ENCODE results near the gene ZNF232. TPM values are rescaled to one million over a fixed set of nuclear protein-coding genes. Genes with fewer than 3 reads are reported as not detected.

Gene ZNF232
- total and polyA plus RNA-seq, 2 of the 13 experiments (the other 11 are each of a cell fraction or from before 2014, with no cell fraction given) = 7.8 to 28.7 TPM

DNA sequence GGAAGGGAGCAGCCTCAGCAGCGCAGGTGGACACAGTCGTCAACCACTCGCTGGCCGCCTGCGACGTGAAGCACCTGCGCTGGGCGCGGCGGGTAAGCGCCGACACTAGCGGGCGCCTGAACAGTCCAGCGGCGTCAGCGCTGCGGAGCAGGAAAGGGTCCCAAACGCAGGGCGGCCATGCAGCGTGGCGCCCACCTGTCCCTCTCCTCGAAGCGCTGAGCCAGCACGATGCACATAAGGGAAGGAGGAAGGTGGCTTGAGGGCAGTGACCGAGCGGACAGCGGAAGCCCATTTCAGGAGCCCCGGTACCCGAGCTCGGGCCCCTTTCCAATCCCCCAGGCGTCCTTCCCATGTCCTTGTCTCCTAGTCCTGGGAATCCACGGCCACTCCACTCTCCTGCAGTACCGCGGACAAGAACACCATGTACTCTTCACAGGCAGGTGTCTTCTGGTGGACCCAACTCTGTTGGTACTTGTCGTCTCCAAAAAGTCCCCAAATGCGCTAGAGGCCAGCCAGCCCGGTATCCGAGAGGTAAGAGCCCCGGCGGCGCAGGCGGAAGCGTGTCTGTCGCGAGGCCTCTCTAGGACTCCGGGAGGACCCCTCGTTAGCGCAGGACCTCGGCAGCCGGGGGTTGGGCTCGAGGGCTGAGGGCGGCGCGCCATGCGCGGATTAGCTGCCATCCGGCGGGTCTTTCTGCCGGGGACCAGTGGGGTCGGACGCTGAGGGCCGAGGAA, 14.4 kb downstream of the ZNF232 start:
- no peak overlapping the region for H3K4me2 ChIP-seq (ENCODE audit: low read depth, low read length)
- H3K4me3 ChIP-seq (replicated peaks in 1 of 3; ENCODE audit: insufficient read depth in 1 of 3, low read depth in 2 of 3, low read length in 3 of 3) = no peak overlapping the region
- H2AFZ ChIP-seq (ENCODE audit: low read length) = no peak overlapping the region
- peaks cover 44% of the 10 kb centered on the region for H3K9me3 ChIP-seq (ENCODE audit: low read length)
- peaks cover 0 to 1% of the 10 kb centered on the region in 2 experiments; a peak in 2 of 5 replicates for H3K27me3 ChIP-seq (ENCODE audit: control insufficient read depth in 1 of 2, insufficient read depth in 2 of 2, low read length in 2 of 2)
- no peaks in the 10 kb centered on the region for H3K36me3 ChIP-seq (replicated peaks in 1 of 2; ENCODE audit: control insufficient read depth in 1 of 2, insufficient read depth in 2 of 2, low read length in 2 of 2)
- H3K27ac ChIP-seq (ENCODE audit: extremely low read length, insufficient read depth, low read length) = no peak overlapping the region
- in situ Hi-C loops (cut with HindIII; ENCODE audit: extremely low pct_ligation_motif_present, low pct_unique_long_range_greater_than_20kb) = no loop called here
- no peaks in the 10 kb centered on the region for H3K4me1 ChIP-seq (ENCODE audit: insufficient read depth, low read length)
- H4K20me1 ChIP-seq (ENCODE audit: insufficient read depth, low read length) = no peaks in the 10 kb centered on the region
- intact Hi-C loops (cut with micrococcal nuclease; ENCODE audit: unreplicated experiment) = no loop called here
- no peak for FAIRE-seq
- H3K79me2 ChIP-seq (ENCODE audit: insufficient read depth, low read length) = no peaks in the 10 kb centered on the region
- no peak for DNase-seq (ENCODE audit: low spot score)
- ATAC-seq = no peak
- ChIA-PET POLR2A (no interaction called here), CTCF (ENCODE audit: low intra/inter-chr PET ratio, low total read pairs) (no interaction called here)
- no peak overlapping the region for H3K9ac ChIP-seq (ENCODE audit: insufficient read depth, low read depth, low read length)
- TF ChIP-seq RELA (CRISPR knock-in tag; IDR thresholded peaks at IDR 0.05) (no peak), ZNF354B (CRISPR knock-in tag; IDR thresholded peaks at IDR 0.05) (no peak), HOXA9 (CRISPR knock-in tag; IDR thresholded peaks at IDR 0.05; ENCODE audit: borderline replicate concordance) (no peak), ZNF720 (CRISPR knock-in tag; IDR thresholded peaks at IDR 0.05) (no peak), KMT2A (CRISPR knock-in tag; IDR thresholded peaks at IDR 0.05) (no peak), MIER2 (CRISPR knock-in tag; IDR thresholded peaks at IDR 0.05) (no peak), ZNF333 (CRISPR knock-in tag; IDR thresholded peaks at IDR 0.05; ENCODE audit: borderline replicate concordance) (no peak), IRX3 (CRISPR knock-in tag; IDR thresholded peaks at IDR 0.05; ENCODE audit: borderline replicate concordance, low read depth) (no peak), ZNF781 (CRISPR knock-in tag; IDR thresholded peaks at IDR 0.05; ENCODE audit: borderline replicate concordance, not compliant biosample characterization) (no peak), RFX1 (IDR thresholded peaks at IDR 0.05) (no peak)
- TF ChIP-seq, protein P1, sequence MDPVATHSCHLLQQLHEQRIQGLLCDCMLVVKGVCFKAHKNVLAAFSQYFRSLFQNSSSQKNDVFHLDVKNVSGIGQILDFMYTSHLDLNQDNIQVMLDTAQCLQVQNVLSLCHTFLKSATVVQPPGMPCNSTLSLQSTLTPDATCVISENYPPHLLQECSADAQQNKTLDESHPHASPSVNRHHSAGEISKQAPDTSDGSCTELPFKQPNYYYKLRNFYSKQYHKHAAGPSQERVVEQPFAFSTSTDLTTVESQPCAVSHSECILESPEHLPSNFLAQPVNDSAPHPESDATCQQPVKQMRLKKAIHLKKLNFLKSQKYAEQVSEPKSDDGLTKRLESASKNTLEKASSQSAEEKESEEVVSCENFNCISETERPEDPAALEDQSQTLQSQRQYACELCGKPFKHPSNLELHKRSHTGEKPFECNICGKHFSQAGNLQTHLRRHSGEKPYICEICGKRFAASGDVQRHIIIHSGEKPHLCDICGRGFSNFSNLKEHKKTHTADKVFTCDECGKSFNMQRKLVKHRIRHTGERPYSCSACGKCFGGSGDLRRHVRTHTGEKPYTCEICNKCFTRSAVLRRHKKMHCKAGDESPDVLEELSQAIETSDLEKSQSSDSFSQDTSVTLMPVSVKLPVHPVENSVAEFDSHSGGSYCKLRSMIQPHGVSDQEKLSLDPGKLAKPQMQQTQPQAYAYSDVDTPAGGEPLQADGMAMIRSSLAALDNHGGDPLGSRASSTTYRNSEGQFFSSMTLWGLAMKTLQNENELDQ (CRISPR knock-in tag; IDR thresholded peaks at IDR 0.05; ENCODE audit: borderline replicate concordance) = no peak
- TF ChIP-seq, protein P2, sequence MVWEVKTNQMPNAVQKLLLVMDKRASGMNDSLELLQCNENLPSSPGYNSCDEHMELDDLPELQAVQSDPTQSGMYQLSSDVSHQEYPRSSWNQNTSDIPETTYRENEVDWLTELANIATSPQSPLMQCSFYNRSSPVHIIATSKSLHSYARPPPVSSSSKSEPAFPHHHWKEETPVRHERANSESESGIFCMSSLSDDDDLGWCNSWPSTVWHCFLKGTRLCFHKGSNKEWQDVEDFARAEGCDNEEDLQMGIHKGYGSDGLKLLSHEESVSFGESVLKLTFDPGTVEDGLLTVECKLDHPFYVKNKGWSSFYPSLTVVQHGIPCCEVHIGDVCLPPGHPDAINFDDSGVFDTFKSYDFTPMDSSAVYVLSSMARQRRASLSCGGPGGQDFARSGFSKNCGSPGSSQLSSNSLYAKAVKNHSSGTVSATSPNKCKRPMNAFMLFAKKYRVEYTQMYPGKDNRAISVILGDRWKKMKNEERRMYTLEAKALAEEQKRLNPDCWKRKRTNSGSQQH (CRISPR knock-in tag; IDR thresholded peaks at IDR 0.05; ENCODE audit: low read depth) = no peak
- TF ChIP-seq, protein P3, sequence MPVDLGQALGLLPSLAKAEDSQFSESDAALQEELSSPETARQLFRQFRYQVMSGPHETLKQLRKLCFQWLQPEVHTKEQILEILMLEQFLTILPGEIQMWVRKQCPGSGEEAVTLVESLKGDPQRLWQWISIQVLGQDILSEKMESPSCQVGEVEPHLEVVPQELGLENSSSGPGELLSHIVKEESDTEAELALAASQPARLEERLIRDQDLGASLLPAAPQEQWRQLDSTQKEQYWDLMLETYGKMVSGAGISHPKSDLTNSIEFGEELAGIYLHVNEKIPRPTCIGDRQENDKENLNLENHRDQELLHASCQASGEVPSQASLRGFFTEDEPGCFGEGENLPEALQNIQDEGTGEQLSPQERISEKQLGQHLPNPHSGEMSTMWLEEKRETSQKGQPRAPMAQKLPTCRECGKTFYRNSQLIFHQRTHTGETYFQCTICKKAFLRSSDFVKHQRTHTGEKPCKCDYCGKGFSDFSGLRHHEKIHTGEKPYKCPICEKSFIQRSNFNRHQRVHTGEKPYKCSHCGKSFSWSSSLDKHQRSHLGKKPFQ (CRISPR knock-in tag; IDR thresholded peaks at IDR 0.05; ENCODE audit: insufficient replicate concordance) = no peak
- TF ChIP-seq, protein P4, sequence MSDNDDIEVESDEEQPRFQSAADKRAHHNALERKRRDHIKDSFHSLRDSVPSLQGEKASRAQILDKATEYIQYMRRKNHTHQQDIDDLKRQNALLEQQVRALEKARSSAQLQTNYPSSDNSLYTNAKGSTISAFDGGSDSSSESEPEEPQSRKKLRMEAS (IDR thresholded peaks at IDR 0.05) = no peak
- no TSS peak for BruUV-seq (replicated peaks)
- WGBS (ENCODE audit: low lambda C conversion rate) = 73% methylated on average over 53 of the region's 63 CpGs
